Measurements from ENCODE around the gene MAS1. TPM values are rescaled to one million over a fixed set of nuclear protein-coding genes. Genes with fewer than 3 reads are reported as not detected.

MAS1 gene
- total and polyA plus RNA-seq, 2 experiments from 2014 or later: 0.03 TPM; not detected in 1

DNA sequence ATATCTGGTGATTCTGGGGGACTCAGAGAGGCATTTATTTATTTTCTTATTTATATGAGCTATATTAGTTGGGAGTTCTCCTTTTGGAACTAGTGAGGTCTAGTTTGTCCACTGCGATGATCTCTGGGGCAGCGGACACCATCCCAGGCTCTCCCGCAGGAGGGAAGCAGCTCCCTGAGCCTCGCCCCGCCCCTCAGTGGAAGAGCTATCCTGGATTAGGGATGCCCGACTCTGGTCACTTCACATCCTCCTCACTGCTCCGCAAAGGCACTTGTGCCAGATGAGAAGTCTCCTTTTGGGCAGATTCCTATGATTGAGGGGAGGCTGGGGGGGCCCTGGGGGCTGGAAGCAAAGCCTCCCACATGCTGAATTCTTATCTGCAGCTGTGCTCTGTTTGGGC lies 3.6 kb upstream of the MAS1 start:
- Histone ChIP-seq H3K9me2 (ENCODE audit: insufficient read depth) (peaks cover 5% of the 10 kb centered on the region), H3K36me3 (ENCODE audit: insufficient read depth) (no peaks in the 10 kb centered on the region), H4K20me1 (replicated peaks; ENCODE audit: insufficient read depth) (no peaks in the 10 kb centered on the region), H3K4me2 (no peak overlapping the region), H3F3A (replicated peaks; ENCODE audit: low read depth) (no peaks in the 10 kb centered on the region), H3K79me2 (replicated peaks; ENCODE audit: insufficient read depth) (no peaks in the 10 kb centered on the region), H2AFZ (0 out of 2 replicates have a peak overlapping the region, but pooled peaks have one; percentile 47), H3K27ac (ENCODE audit: low read depth) (no peak overlapping the region), H3K4me3 (no peak overlapping the region), H3K4me1 (ENCODE audit: insufficient read depth) (no peaks in the 10 kb centered on the region; the same call in 1 of the 2 replicates), H3K27me3 (ENCODE audit: insufficient read depth) (no peaks in the 10 kb centered on the region)
- ATAC-seq (peak; percentile 72), DNase-seq (ENCODE audit: low spot score) (no peak)
- H3K4me1 Mint-ChIP-seq: peaks cover 2% of the 10 kb centered on the region; the same call in 1 of the 3 replicates
- H3K27me3 Mint-ChIP-seq (ENCODE audit: insufficient read depth, low read depth, poor library complexity): peaks cover under 1% of the 10 kb centered on the region
- H3K4me3 Mint-ChIP-seq: no peak overlapping the region
- no peak for TF ChIP-seq STAT1 (IDR thresholded peaks at IDR 0.05; ENCODE audit: unreplicated experiment)
- no peaks in the 10 kb centered on the region for H3K36me3 Mint-ChIP-seq (ENCODE audit: low read depth)
- no peak overlapping the region for H3K27ac Mint-ChIP-seq
- no peaks in the 10 kb centered on the region for H3K9me3 Mint-ChIP-seq

- Histone ChIP-seq H3F3A (replicated peaks; ENCODE audit: low read depth) (no peaks in the 10 kb centered on the region), H3K27me3 (ENCODE audit: insufficient read depth) (no peaks in the 10 kb centered on the region), H4K20me1 (replicated peaks; ENCODE audit: insufficient read depth) (no peaks in the 10 kb centered on the region), H3K4me1 (ENCODE audit: insufficient read depth) (no peaks in the 10 kb centered on the region; the same call in 1 of the 2 replicates), H3K4me3 (no peak overlapping the region), H3K79me2 (replicated peaks; ENCODE audit: insufficient read depth) (no peaks in the 10 kb centered on the region), H3K27ac (ENCODE audit: low read depth) (no peak overlapping the region), H3K9me2 (ENCODE audit: insufficient read depth) (peaks cover 5% of the 10 kb centered on the region), H3K4me2 (no peak overlapping the region), H3K36me3 (ENCODE audit: insufficient read depth) (no peaks in the 10 kb centered on the region), H2AFZ (0 out of 2 replicates have a peak overlapping the region, but pooled peaks have one; percentile 23)
- no peak for DNase-seq (ENCODE audit: low spot score)
- H3K27me3 Mint-ChIP-seq (ENCODE audit: insufficient read depth, low read depth, poor library complexity): peaks cover 4% of the 10 kb centered on the region
- H3K9me3 Mint-ChIP-seq: no peaks in the 10 kb centered on the region
- H3K36me3 Mint-ChIP-seq (ENCODE audit: low read depth): no peaks in the 10 kb centered on the region
- H3K27ac Mint-ChIP-seq: no peak overlapping the region
- peaks cover 2% of the 10 kb centered on the region; the same call in 1 of the 3 replicates for H3K4me1 Mint-ChIP-seq
- ATAC-seq: no peak
- H3K4me3 Mint-ChIP-seq: no peak overlapping the region
- no peak for TF ChIP-seq CTCF (conservative IDR thresholded peaks at IDR 0.05; ENCODE audit: low read depth in 2 of 2)
- TF ChIP-seq NANOG (IDR thresholded peaks at IDR 0.05; ENCODE audit: borderline replicate concordance): no peak
- TF ChIP-seq CREB1 (CRISPR knock-in tag; IDR thresholded peaks at IDR 0.05; ENCODE audit: low read depth): no peak
- TF ChIP-seq POLR2AphosphoS5 (IDR thresholded peaks at IDR 0.05; ENCODE audit: low read depth): no peak
- TF ChIP-seq REST (IDR thresholded peaks at IDR 0.05; ENCODE audit: unreplicated experiment): no peak
- TF ChIP-seq EZH2phosphoT487 (IDR thresholded peaks at IDR 0.05; ENCODE audit: unreplicated experiment): no peak
- TF ChIP-seq ZNF462 (CRISPR knock-in tag; IDR thresholded peaks at IDR 0.05): no peak
- TF ChIP-seq JUNB (IDR thresholded peaks at IDR 0.05; ENCODE audit: unreplicated experiment): no peak
- TF ChIP-seq ZNF331 (CRISPR knock-in tag; IDR thresholded peaks at IDR 0.05; ENCODE audit: low read depth): no peak
- TF ChIP-seq EZH2 (IDR thresholded peaks at IDR 0.05; ENCODE audit: low read depth, unreplicated experiment): no peak
These were observed 3.0 kb upstream of the MAS1 start for GRCh38 chr6:159887761-159888160.
